ENCODE results near the gene SLC46A2.

SLC46A2 gene, protein sequence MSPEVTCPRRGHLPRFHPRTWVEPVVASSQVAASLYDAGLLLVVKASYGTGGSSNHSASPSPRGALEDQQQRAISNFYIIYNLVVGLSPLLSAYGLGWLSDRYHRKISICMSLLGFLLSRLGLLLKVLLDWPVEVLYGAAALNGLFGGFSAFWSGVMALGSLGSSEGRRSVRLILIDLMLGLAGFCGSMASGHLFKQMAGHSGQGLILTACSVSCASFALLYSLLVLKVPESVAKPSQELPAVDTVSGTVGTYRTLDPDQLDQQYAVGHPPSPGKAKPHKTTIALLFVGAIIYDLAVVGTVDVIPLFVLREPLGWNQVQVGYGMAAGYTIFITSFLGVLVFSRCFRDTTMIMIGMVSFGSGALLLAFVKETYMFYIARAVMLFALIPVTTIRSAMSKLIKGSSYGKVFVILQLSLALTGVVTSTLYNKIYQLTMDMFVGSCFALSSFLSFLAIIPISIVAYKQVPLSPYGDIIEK

DNA sequence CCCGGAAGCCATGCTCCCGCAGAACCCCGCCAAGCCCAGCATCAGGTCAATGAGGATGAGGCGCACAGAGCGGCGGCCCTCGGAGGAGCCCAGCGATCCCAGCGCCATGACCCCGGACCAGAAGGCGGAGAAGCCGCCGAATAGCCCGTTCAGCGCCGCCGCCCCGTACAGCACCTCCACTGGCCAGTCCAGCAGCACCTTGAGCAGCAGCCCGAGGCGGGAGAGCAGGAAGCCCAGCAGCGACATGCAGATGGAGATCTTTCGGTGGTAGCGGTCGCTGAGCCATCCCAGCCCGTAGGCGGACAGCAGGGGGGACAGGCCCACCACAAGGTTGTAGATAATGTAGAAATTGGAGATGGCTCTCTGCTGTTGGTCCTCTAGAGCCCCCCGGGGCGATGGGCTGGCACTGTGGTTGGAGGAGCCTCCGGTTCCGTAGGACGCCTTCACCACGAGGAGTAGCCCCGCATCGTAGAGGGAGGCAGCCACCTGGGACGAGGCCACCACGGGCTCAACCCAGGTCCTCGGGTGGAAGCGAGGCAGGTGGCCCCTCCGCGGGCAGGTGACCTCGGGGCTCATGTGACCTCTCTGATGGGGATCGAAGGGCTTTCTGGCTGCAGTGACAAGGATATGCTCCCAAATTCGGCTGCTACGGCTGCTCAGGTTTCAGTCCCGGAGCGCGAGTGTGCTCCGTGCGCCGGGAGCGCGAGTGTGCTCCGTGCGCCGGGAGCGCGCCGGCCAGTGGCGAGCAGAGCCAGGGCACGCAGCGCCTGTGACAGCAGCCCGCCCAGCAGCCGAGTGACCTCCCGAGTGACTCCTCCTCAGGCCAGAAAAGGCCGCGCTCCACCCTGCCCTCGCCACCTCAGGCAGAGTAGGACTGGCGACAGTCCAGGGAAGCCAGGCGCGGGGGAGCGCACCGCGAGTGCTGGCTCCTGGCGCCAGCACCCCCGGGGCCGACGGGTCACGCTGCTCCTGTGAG, at the start of gene SLC46A2:
Gene SLC46A2 (minus strand): TSS at position 771 of the 976 bp plus-strand sequence. CDS start 195 bp downstream, at position 576.
- peak; percentile 40 for DNase-seq

DNA sequence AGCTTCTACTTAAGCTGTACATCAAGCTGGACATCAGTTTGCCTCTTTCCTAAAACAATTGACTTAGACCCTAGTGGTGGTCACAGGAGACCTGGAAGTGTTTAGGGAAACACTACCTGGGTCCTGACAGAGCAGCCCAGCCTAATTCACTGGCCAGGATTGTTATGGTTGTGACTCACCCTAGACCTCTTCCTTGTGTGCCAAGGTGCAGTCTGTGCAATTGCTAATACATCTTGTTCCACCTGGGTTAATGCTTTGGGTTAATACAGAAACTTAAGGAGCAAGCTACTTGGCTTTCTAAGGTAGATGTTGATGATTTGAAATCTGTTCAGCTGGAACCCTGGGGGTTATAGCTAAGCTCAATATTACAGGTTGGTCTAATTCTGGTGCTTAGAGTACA, 48.7 kb upstream of the SLC46A2 start:
- DNase-seq: no peak

DNA sequence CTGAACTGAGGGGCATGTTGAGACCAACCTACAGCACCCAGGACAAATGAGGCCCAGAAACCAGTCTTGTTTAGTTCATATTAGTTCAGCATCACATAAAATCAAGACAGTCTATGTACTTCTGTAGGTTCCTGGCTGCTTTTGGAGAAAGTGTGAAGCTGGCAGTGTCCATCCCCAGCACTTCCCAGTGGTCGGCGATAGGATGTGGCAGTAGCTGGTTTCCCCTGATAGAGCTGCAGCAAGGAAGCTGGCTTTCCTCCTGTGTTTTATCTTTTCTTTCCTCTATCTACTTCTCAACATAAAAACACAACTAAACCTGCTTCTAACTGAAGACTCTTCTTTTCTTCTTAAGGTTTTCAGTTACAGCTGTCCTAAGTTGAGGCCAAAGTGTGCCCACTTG, 43.0 kb upstream of the SLC46A2 start:
- no peak for DNase-seq

DNA sequence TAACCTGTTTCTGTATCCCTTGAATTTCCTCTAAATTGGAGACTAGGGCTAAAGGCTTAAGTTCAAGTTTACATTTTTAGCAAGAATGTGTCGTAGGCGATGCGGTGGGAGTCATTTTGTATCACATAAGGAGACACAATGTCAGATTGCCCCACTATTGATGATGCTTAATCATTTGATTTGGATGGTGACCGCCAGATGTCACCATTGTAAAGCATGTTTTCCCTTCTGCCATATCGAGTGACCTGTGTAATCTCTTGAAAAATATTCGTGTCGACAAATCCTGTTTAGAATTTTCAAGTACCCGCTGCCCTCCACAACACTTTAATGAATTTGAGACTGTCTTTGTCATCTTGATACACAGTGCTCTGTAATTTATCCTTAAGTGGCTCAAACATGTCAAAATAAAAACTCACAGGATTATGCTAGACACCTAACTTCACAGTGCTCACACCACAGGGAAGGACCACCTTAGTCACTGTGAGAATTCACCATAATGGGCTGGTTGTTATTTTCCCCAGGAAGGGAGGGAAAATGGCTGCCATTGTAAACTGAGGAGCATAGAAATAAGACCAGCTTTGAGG, 34.5 kb upstream of the SLC46A2 start:
- DNase-seq: peak; percentile 65

DNA sequence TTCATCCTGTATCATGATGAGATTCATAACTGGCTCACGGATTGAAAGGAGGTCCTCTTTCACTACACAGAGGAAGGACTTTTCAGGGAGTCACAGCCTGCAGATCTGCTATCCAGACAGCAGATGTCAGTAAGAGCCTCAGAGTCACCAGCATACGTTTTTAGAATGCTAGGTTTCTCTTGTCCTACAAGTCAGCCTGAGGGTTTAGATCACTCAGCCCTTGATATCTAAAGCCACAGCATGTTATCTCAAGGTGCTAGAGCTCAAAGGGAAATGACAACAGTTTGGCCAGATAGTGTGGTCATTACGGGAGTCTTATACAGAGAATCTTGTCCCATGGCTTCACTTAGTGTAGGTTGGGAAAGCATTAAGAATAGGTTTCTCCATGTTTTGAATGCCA, 30.9 kb upstream of the SLC46A2 start:
- peak; percentile 58 for DNase-seq

DNA sequence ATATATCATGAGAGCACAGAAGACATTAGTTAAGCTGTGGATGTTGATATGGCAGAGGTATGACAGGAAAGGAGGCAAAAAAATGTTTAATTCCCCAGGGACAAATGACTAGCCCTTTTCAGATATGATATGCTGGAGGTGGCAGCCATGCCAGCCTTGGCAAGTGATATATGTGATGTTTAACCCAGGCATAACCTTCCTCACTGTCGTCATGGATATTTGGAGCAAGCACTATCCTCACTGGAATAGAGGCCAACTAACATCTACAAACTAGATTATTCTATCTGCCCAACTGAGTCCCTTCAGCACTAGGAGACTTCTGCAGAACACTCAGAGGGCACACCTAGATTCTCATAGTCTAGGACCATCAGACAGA, 27.3 kb upstream of the SLC46A2 start:
- no peak for DNase-seq

DNA sequence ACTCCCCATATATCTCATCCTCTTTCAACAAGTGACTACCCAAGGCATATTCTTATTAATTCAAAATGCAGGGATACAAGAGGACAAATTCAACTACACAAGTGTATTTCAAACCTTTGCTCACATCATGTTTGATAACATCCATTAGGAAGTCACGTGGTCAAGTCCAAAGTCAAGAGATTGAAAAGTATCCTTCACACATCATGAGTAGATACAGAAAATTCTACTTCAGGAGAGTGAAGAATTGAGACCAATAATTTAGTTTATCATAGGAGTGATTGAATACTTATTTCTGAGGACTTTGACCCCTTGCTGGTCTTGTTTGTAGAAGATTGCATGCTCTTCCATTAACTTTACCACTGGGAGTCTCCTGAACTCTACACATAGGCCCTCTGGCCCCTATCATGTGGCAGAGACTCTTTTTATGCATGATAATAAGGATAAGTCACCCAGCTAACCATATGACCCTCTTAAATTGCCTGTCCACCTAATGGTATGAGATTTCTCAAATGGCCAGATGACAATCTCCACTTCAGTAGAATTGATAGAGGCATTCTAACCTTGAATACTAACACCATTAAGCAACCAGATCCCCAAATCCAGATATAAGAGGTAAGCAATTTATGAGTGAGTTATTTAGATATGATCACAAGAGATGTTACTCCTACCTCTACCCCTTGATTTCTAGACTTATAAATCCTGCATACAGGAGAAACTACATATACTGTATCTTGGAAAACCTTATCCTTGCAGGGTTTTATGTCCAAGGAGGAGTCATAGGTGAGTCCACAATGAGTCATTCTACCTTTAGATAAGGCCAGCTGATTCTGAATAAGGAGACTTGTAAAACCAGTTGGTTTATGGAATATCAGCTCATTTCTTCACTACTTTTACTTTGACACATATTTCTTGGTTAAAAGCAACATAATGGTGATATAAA, 26.6 kb upstream of the SLC46A2 start:
- peak; percentile 31 for DNase-seq

DNA sequence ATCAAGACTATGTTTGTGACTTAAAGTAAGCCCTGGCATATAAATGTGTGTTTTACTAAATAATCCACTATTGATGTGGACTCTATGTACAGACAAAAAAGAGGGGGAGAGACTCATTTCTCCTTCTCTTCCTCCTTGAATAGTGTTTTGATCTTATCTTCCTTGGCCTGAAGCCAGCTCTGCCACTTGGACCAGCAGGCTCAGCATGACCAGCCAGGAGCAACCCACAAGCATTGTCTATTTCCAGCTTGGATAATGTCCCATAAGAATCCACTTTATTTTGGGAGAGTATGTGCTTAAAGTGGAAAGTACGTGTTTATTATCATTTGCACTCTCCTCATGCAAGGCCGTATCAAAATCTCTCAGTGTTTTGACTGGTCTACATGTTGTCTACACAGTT, 23.8 kb upstream of the SLC46A2 start:
- no peak for DNase-seq

DNA sequence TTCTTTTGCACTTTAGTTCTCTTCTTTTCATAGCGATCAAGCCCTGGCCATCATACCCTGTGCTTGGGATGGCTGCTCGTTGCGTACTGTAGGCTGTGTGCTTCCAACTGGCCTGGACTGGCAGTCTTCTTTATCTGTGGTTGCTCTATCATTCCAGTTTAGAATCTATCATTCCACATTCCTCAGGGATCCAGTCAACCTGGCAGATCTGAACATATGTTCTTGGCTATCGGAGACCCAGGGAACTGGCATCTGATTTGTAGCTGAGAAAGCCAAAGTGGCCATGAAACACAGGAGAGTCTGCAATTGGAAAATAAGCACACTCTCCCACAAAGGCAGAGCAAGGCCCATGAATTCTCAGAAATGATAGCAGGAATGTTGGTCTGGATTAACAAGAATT, 22.6 kb upstream of the SLC46A2 start:
- DNase-seq: no peak

DNA sequence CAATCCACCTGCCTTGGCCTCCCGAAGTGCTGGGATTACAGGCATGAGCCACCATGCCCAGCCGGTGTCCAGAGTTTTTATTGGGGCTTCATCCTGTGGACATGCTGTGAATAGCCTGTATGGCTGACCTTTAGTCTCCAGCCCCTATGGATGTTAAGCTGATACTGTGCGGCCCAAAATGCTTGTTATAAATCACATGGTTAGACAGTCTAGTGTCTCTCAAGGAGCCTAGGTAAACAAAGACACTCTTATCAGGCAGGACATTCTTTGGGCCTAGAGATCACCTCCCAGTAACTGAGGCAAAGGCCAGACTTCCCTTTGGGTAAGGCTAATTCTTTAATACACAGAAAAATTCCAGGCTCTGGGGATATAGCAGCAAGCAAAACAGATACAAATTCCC, 22.0 kb upstream of the SLC46A2 start:
- DNase-seq: no peak

DNA sequence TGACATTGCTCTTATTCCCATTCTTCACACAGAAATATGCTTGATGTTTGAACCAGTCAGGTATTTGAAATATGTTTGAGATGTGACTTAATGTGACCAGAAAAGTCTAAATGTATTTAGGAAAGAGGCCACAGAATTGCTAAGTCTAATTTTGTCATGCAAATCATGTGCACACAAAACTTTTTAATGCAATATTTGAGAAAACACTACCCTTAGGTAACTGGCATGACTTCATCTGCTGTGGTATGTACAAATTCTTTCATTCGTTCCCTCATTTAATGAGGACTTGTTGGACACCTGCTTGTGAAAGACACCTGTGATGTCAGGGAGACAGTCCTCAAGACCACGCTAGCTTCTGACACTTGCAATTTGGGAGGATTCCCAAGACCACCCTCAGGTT, 21.1 kb upstream of the SLC46A2 start:
- DNase-seq: no peak

DNA sequence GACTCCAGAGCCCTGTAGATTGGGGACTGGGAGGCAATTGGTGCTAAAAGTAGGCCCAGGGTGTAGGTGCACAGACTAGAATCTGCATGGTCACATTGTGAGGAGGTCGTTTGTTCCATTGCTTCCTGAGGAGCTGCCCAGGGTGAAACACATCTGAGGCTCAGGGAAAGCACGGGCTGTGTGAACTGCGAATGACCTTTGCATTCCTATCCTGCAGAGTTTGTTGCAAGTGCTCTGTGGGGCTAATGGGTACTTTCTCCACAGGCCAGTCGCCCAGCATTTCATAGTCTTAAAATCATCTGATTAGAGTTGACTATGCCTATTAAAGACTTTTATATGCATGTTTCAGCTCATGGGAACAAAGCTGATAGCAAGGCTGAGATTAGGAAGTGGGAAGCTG, 14.4 kb upstream of the SLC46A2 start:
- DNase-seq: no peak

DNA sequence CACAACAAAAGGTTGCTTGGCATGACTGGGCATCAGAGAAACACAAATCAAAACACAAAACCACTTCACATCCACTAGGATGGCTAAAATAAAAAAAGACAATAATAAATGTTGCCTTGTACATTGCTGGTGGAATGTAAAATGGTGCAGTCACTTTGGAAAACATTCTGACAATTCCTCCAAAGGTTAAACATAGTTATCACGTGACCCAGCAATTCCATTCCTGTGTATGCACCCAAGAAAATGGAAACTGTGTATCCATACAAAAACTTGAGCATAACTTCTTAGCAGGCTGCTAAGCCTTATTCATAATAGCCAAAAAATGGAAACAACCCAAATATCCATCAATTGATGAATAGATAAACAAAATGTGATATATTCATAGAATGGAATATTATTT, 10.2 kb upstream of the SLC46A2 start:
- DNase-seq: no peak

DNA sequence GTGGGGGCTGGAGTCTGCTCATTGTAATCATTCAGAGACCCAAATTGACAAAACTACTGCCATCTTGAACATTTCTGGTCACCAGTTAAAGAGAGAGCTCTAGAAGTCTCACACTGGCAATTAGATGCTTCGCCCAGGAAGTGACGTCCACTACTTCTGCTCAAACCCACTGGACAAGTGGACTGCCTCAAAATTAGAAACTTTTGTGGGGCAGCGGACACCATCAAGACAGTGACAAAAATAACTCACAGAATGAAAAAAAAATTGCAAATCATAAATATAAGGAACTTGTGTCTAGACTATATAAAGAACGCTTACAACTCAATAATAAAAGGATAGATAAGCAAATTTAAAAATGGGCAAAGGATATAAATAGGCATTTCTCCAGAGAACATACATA, 9.8 kb upstream of the SLC46A2 start:
- no peak for DNase-seq

DNA sequence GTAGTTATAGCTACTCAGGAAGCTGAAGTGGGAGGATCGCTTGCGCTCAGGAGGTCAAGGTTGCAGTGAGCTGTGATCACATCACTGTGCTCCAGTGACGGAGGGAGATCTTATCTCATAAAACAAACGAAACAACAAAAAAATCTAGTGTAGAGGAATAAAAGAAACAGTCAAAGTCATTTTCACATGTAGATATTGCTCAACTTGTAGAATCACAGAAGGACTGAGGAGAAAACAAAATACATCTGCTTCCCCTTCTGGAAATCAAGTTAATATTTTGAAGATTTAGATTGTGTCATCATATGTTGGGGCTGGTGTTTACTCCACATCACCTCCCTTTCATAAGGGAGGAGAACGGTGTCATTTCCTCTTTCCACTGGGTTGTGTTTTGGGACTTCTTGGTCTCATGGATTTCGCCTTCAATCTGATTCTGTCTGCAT, 8.2 kb upstream of the SLC46A2 start:
- peak; percentile 34 for DNase-seq

DNA sequence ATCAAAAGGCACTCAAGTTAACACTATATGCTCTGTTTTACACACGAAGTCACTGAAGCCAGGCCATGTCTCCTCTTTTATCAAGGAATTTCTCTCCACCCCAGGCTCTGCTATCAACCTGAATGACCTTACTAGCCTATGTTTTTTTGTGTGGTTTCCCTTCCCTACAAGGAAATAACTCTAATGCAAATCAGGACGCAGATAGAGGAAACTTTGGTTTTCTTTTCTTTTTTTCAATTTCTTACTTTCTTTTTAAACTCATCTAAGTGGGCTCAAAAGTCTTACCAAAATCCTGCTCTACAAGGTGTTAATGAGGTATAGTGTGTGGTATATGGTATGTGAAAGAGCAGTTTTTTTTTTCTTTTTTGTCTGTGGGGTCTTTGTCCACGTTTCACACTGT, 5.5 kb upstream of the SLC46A2 start:
- no peak for DNase-seq

DNA sequence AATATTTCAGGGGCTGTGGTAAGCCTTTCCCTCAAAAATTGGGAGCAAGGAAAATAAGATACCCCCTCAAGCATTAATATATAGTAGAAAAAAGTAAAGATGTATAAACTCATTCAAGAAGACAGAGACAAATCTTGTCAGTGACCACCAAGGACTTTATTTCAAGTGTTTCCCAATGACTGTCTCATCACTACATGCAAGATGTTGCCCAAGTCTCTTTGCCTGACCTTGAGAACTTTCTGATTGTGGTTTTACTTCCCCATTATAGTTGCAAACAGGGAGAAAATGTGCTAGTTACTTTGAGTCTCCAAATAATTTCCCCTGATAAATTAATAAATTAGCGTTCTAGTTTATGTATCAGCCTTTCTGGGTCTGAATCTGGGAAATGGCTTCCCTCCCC, 4.0 kb upstream of the SLC46A2 start:
- no peak for DNase-seq

DNA sequence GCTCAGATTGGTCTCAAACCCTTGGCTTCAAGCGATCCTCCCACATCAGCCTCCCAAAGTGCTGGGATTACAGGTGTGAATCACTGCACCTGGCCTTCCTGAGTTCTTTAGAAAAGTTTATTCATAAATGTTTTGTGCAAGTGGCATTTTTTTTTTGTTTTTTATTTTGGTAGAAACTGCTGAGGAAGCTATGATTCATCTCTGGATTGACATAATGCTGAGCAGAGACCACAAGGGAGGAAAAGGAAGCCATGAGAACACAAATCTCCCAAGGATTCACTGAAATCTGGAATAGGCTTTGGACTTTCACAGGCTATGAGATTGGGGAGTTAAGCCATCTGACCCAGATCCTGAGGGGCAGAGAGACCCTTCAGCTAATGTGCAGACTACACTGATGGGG, 3.4 kb upstream of the SLC46A2 start:
- no peak for DNase-seq

DNA sequence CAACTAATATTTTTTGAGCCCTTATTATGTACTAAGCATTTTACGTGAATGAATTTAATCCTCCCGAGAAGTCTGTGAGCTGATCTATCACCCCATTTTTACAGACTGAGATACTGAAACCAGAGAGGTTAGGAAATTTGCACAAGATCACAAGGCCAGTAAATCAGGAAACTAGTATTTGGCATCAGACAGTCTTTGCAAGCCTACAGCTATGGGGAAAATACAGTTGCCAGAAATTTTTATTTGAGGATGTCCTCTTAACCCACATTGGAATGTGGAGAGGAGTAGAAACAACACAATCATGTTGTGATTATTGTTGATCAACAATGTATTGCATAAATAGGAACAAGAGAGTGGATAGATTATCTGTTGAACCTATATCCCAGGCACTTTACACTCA, 2.3 kb upstream of the SLC46A2 start:
- DNase-seq: no peak

DNA sequence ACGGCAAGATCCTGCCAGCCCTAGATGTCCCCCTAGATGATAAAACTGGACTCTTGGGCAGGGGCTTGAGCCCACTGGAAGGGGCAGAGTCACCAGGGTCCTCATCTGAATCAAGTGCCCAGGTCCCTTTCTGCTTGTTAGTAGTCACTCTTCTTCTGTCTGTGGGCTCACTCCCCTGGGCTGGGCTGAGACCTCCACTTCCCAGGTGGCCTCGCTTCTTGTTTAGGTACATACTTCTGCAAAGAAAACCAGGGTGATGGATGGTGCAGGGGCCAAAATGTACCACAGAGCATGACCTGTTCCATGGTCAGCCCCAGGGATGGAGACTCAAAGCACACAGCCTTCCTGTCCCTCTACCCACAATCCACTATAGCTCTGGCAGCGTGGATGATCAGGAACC, 845 bp upstream of the SLC46A2 start:
- DNase-seq: no peak

DNA sequence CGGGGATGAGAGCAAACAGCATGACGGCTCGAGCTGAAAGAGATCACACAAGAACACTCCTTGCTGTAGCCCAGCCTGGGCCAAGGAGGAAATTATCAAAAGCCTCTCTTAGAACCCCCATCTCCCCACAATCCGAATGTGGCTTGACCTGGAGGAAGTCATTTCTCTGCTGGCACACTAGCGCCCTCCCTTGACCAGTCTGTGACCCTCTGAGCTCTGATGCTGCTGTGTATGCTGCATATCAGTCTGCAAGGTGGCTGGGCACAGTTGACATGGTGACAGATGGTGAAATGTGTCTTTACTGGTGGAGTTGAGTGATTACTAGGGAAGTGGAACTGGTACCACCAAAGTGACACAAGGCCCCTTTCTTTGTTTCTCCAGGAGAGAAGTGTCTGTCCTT, 3.3 kb downstream of the SLC46A2 start:
- DNase-seq: peak; percentile 12

DNA sequence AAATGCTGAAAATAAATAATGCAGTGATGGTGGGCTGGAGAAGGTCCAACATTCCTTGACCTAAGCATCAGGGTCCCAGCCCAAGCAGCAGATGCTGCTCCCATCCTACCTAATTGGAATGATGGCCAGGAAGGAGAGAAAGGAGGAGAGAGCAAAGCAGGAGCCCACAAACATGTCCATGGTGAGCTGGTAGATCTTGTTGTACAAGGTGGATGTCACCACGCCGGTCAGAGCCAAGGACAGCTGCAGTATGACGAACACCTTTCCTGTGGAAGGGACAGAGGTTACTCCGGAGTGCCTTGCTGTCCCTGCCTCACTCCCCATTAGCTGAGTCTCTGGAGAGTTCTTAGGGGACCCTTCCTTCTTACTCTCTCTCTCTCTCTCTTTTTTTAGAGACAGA, 4.3 kb downstream of the SLC46A2 start:
- DNase-seq: no peak

All from DMS53 (cell line).